Erythroblast (primary cell): ENCODE results near the gene MLX.

Source experiments
- GATA1 ChIP-seq: IDR thresholded peaks from 2 replicates; pipeline ENCODE4 v1.6.1; 2011; ENCODE audit warnings: low read depth, mild to moderate bottlenecking, control low read depth, low read length, moderate library complexity
- POLR2A ChIP-seq: IDR thresholded peaks from 2 replicates; pipeline ENCODE4 v1.6.1; 2011; ENCODE audit warnings: mild to moderate bottlenecking, low read length

DNA sequence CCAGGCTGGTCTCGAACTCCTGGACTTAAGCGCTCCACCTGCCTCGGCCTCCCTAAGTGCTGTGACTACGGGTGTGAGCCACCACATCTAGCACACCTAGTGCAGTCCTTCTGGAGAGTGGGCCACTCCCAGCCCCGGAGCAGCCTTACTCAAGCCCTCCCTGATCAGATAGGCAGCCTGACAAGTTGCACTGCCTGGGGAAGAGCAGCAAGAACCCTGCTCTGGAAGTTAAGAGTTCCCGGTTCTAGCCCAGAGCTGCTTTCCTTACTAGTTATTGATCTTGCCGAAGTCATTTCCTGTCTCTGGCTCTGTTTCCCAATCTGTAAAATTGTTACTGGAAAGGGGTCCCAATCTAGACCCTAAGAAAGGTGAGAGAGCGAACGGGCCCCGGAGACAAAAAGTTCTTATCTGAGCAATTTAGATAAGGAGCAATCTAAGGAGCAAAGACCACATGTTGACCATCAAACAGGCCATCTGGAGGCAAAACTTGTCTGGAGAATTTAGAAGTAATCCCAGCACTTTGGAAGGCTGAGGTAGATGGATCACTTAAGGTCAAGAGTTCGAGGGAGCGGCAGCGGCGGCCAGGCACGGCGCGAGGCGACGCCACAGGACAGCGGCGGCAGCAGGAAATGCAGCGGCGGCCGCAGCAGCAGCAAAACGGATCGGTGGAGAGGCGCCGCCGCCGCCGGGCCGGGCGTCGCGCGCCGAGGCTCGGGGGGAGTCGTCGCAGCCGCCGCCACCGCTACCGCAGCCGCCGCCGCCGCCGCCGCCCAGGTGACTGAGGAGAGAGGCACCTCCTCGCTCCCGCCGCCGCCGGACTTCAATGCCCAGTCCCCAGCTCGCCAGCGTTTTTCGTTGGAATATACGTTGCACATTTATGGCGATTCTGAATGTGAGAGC is 35.2 kb upstream of the MLX start:
- TF ChIP-seq POLR2A (no peak), GATA1 (no peak)
